CD8-positive, alpha-beta memory T cell (primary cell): ENCODE measurements around the gene ATP6V0C. TPM values are rescaled to one million over a fixed set of nuclear protein-coding genes. Genes with fewer than 3 reads are reported as not detected.
"Not testable (repeated sequence)": the region's sequence is repeated elsewhere in the genome, so short reads cannot be mapped to it uniquely, and the experiment has no call there.

Experiments used
- CTCF ChIA-PET: fragments of 350-600 bp; sonication (Branson Sonifier 250); formaldehyde crosslinking; loops from one replicate; lab custom pipeline; 2021; ENCODE audit warnings: antibody characterized with exemption; lab: Charles Lee
- POLR2A ChIA-PET: fragments of 350-600 bp; sonication (Branson Sonifier 250); formaldehyde crosslinking; loops from one replicate; lab custom pipeline; 2021; ENCODE audit warnings: antibody characterized with exemption; lab: Charles Lee
- DNase-seq, 5 donors: peaks; one replicate each; pipeline versions ENCODE4 v3.0.0 to v3.0.0-alpha.2; 2020 to 2022; ENCODE audit warnings: mixed read lengths in 1 of 5
- H3K27ac ChIP-seq: one replicate; pipeline ENCODE4 v1.7.0; 2013; ENCODE audit warnings: low read depth, mild to moderate bottlenecking, low read length, moderate library complexity
- H3K27me3 ChIP-seq: 2 replicates; pipeline ENCODE4 v1.7.0; 2013; ENCODE audit warnings: low read length, mild to moderate bottlenecking; ENCODE audit not compliant: insufficient read depth, poor library complexity, severe bottlenecking
- H3K36me3 ChIP-seq: 2 replicates; pipeline ENCODE4 v1.7.0; 2013; ENCODE audit warnings: mild to moderate bottlenecking, low read length, moderate library complexity; ENCODE audit not compliant: insufficient read depth
- H3K4me1 ChIP-seq: 2 replicates; pipeline ENCODE4 v1.7.0; 2013; ENCODE audit warnings: mild to moderate bottlenecking, low read length, moderate library complexity; ENCODE audit not compliant: insufficient read depth
- H3K4me3 ChIP-seq: 2 replicates; pipeline ENCODE4 v1.7.0; 2013; ENCODE audit warnings: mild to moderate bottlenecking, low read length
- H3K9me3 ChIP-seq: 2 replicates; pipeline ENCODE4 v1.7.0; 2013; ENCODE audit warnings: mild to moderate bottlenecking, low read length
- H3K27ac Mint-ChIP-seq, 8 donors: one replicate each; pipeline ENCODE4 v1.8.0; 2020 to 2021; ENCODE audit warnings: mixed read lengths in 8 of 8, mild to moderate bottlenecking in 6 of 8, inconsistent platforms in 3 of 8, moderate library complexity in 3 of 8
- H3K27me3 Mint-ChIP-seq, 2 donors: one replicate each; pipeline ENCODE4 v1.8.0; 2020 to 2021; ENCODE audit warnings: mixed read lengths in 2 of 2, mild to moderate bottlenecking in 1 of 2, moderate library complexity in 1 of 2
- H3K36me3 Mint-ChIP-seq, 3 donors: one replicate each; pipeline ENCODE4 v1.8.0; 2020 to 2021; ENCODE audit warnings: mixed read lengths in 3 of 3, inconsistent platforms in 1 of 3, mild to moderate bottlenecking in 1 of 3
- H3K4me1 Mint-ChIP-seq, 3 donors: one replicate each; pipeline ENCODE4 v1.8.0; 2020 to 2021; ENCODE audit warnings: mixed read lengths in 3 of 3, inconsistent platforms in 1 of 3, mild to moderate bottlenecking in 1 of 3
- H3K4me3 Mint-ChIP-seq, 7 donors: one replicate each; pipeline ENCODE4 v1.8.0; 2020 to 2021; ENCODE audit warnings: mixed read lengths in 7 of 7, mild to moderate bottlenecking in 6 of 7, moderate library complexity in 4 of 7, inconsistent platforms in 2 of 7
- H3K9me3 Mint-ChIP-seq, 5 donors: one replicate each; pipeline ENCODE4 v1.8.0; 2020 to 2022; ENCODE audit warnings: mixed read lengths in 5 of 5, mild to moderate bottlenecking in 3 of 5, moderate library complexity in 2 of 5, inconsistent platforms in 1 of 5
- polyA plus RNA-seq: library from polyadenylated mRNA; unstranded; fragments of 300-500 nt; fragmentation: Illumina TruSeq; gene quantifications from one replicate; pipeline ENCODE4 v1.2.3, GENCODE V29; 2021
- total RNA-seq, 2 experiments: library from RNA; stranded (reverse); gene quantifications; one replicate each; pipeline ENCODE4 v1.2.3, GENCODE V29; 2021

ATP6V0C gene
- total and polyA plus RNA-seq, 3 experiments from 2014 or later: 101 to 157 (median 154) TPM

DNA sequence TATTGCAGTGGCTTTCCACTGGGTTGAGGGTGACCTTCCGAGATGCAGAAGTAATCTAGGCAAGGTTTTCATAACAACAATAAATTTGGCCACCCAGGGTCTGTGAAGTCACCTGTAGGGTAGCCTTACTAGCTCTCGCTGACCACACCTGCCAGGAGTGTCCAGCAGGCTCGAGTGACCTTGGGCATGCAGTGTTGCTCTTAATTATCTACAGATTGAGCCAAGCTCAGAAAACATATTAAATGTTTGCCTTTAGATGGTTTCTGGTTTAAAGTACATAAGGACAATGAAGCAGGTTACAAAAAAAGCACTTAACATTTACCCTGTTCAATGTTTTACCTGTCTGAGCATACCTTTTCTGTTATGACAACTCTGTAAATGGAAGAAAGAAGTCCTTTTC is 37.0 kb upstream of the ATP6V0C start:
- Mint-ChIP-seq H3K9me3 (no peaks in the 10 kb centered on the region), H3K27ac (peak overlapping the region in 4 of 8 donors; percentile 9 to 68 (median 39)), H3K36me3 (peaks cover 0 to 2% (median 0%) of the 10 kb centered on the region in 3 donors), H3K4me3 (peak overlapping the region; percentile 58 to 84 (median 75)), H3K27me3 (peaks cover 6 to 7% of the 10 kb centered on the region in 2 donors), H3K4me1 (peaks cover 20 to 22% (median 22%) of the 10 kb centered on the region in 3 donors)
- Histone ChIP-seq H3K27ac (no peak overlapping the region), H3K4me3 (no peak overlapping the region), H3K36me3 (no peaks in the 10 kb centered on the region), H3K4me1 (peaks cover 14% of the 10 kb centered on the region), H3K9me3 (no peaks in the 10 kb centered on the region), H3K27me3 (peaks cover 17% of the 10 kb centered on the region)
- POLR2A ChIA-PET: no interaction called here
- no peak for DNase-seq
- CTCF ChIA-PET: no interaction called here

DNA sequence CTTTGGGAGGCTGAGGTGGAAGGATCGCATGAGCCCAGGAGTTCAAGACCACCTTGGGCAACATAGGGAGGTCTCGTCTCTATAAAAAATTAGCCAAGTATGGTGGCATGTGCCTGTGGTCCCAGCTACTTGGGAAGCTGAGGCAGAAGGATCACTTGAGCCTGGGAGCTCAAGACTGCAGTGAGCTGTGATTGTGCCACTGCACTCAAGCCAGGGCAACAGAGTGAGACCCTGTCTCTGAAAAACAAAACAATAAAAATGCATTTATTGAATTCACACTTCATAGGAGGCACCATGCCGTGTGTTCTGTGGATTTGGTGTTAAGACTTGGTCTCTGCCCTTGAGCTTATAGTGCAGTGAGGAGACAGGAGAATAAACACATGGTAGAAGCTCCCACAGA is 36.4 kb upstream of the ATP6V0C start:
- Mint-ChIP-seq H3K27ac (peak overlapping the region in 3 of 8 donors; percentile 7 to 83 (median 38)), H3K4me1 (peaks cover 20 to 24% (median 22%) of the 10 kb centered on the region in 3 donors), H3K36me3 (peaks cover 0 to 2% (median 0%) of the 10 kb centered on the region in 3 donors), H3K9me3 (no peaks in the 10 kb centered on the region), H3K27me3 (peaks cover 6 to 7% of the 10 kb centered on the region in 2 donors), H3K4me3 (peak overlapping the region in 3 of 7 donors; percentile 56 to 75 (median 72))
- Histone ChIP-seq H3K9me3 (no peaks in the 10 kb centered on the region), H3K27me3 (peaks cover 12% of the 10 kb centered on the region), H3K4me3 (no peak overlapping the region), H3K36me3 (no peaks in the 10 kb centered on the region), H3K4me1 (peaks cover 14% of the 10 kb centered on the region), H3K27ac (no peak overlapping the region)
- CTCF ChIA-PET: no interaction called here
- no peak for DNase-seq
- POLR2A ChIA-PET: no interaction called here

DNA sequence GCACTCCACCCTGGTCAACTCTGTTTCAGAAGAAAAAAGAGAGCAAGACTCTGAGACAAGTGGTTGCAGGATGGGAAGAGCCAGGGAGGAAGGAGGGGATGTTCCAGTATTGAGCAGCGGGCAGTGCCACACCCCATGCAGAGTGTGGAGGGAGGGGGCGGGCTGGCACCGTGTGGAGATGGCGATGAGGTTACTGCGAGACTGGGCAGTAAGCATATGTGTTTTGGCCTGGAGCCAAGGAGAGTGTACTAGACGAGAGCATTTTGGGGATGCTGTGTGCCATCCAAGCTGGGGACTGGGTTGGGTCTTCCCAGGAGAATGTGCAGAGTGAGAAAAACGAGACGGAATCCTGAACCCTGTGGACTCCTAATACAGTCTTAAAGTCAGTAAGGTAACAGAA is 35.5 kb upstream of the ATP6V0C start:
- H3K36me3 Mint-ChIP-seq: peaks cover 0 to 2% (median 0%) of the 10 kb centered on the region in 3 donors
- no peak overlapping the region for H3K4me3 Mint-ChIP-seq
- H3K27ac ChIP-seq: no peak overlapping the region
- H3K27me3 Mint-ChIP-seq: peaks cover under 1 to 2% of the 10 kb centered on the region in 2 donors
- no peak for DNase-seq
- peaks cover 15 to 20% (median 19%) of the 10 kb centered on the region in 3 donors for H3K4me1 Mint-ChIP-seq
- CTCF ChIA-PET: no interaction called here
- peaks cover 2% of the 10 kb centered on the region for H3K27me3 ChIP-seq
- H3K4me1 ChIP-seq: peaks cover 10% of the 10 kb centered on the region
- POLR2A ChIA-PET: interaction anchor here (0.5 kb wide), 1 partner anchor 13 kb away, joined by 3 read pairs; no protein-coding TSS in a partner anchor
- H3K9me3 Mint-ChIP-seq: no peaks in the 10 kb centered on the region
- no peaks in the 10 kb centered on the region for H3K36me3 ChIP-seq
- no peaks in the 10 kb centered on the region for H3K9me3 ChIP-seq
- no peak overlapping the region for H3K27ac Mint-ChIP-seq
- no peak overlapping the region for H3K4me3 ChIP-seq

DNA sequence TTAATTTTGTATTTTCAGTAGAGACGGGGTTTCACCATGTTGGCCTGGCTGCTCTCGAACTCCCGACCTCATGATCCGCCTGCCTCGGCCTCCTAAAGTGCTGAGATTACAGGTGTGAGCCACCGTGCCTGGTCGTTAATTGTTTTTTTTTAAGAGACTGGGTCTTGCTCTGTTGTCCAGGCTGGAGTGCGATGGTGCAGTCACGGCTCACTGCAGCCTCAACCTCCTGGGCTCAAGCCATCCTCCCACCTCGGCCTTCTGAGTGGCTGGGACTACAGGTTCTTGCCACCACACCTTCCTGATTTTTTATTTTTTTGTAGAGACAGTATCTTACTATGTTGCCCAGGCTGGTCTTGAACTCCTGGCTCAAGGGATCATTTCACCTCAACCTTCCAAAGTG is 33.8 kb upstream of the ATP6V0C start:
- Mint-ChIP-seq H3K4me1 (peaks cover 17 to 22% (median 19%) of the 10 kb centered on the region in 3 donors), H3K27ac (peak overlapping the region in 1 of 8 donors; percentile 24), H3K4me3 (peak overlapping the region in 1 of 7 donors; percentile 22)
- CTCF ChIA-PET, DNase-seq, H3K9me3 Mint-ChIP-seq, POLR2A ChIA-PET, H3K9me3 ChIP-seq, H3K36me3 ChIP-seq, H3K36me3 Mint-ChIP-seq, H3K27me3 ChIP-seq, H3K4me1 ChIP-seq, H3K4me3 ChIP-seq, H3K27ac ChIP-seq, H3K27me3 Mint-ChIP-seq: not testable (repeated sequence)

DNA sequence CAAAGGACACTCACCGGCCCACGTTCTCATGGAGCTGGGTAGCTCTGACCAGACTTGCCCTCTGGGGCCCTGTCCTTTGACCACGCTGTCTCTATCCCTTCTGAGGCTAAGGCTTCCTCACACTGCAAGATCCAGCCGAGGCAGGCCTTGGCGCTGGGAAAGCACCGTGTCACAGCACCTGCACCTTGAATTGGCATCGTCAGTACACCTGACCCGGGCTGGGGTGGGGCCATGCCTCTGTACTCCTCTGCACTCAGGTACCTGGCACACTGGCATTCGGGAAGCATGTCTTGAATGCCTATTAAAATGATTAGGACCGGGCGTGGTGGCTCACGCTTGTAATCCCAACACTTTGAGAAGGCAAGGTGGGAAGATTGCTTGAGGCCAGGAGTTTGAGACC is 32.8 kb upstream of the ATP6V0C start:
- H3K36me3 Mint-ChIP-seq: peaks cover 0 to 2% (median 0%) of the 10 kb centered on the region in 3 donors
- H3K4me1 Mint-ChIP-seq: peaks cover 17 to 24% (median 18%) of the 10 kb centered on the region in 3 donors
- peaks cover 4% of the 10 kb centered on the region for H3K4me1 ChIP-seq
- no peaks in the 10 kb centered on the region for H3K27me3 ChIP-seq
- no peak for DNase-seq
- no peaks in the 10 kb centered on the region for H3K36me3 ChIP-seq
- H3K27ac Mint-ChIP-seq: no peak overlapping the region
- CTCF ChIA-PET: no interaction called here
- H3K9me3 ChIP-seq: no peaks in the 10 kb centered on the region
- peak overlapping the region in 1 of 7 donors; percentile 22 for H3K4me3 Mint-ChIP-seq
- no peaks in the 10 kb centered on the region for H3K27me3 Mint-ChIP-seq
- no peak overlapping the region for H3K4me3 ChIP-seq
- no peaks in the 10 kb centered on the region for H3K9me3 Mint-ChIP-seq
- POLR2A ChIA-PET: no interaction called here
- no peak overlapping the region for H3K27ac ChIP-seq

DNA sequence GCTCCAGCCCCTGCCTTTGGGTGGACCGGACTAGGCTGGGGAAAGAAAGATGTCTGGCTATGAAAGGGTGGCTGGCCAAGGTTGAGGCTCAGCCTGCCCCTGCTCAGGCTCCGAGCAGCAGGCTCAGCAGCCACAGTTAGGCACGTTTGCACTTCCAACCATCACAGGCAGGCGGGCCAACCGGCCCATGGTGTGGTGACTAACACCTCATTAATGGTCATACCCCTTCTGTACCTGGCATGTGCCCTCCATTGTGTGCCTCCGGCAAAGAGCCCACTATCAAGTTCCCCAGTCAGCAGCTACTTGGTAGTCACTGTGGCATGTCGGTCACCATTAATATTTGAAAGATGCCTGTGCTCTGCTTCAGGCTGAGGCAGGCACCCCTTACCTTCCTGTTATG is 32.1 kb upstream of the ATP6V0C start:
- H3K4me1 ChIP-seq: peaks cover 4% of the 10 kb centered on the region
- ChIA-PET POLR2A (no interaction called here), CTCF (no interaction called here)
- no peaks in the 10 kb centered on the region for H3K9me3 ChIP-seq
- Mint-ChIP-seq H3K4me3 (no peak overlapping the region), H3K27ac (no peak overlapping the region), H3K27me3 (no peaks in the 10 kb centered on the region), H3K4me1 (peaks cover 11 to 23% (median 13%) of the 10 kb centered on the region in 3 donors), H3K36me3 (peaks cover 0 to 2% (median 0%) of the 10 kb centered on the region in 3 donors), H3K9me3 (no peaks in the 10 kb centered on the region)
- no peaks in the 10 kb centered on the region for H3K36me3 ChIP-seq
- H3K27me3 ChIP-seq: no peaks in the 10 kb centered on the region
- H3K27ac ChIP-seq: no peak overlapping the region
- DNase-seq: no peak
- no peak overlapping the region for H3K4me3 ChIP-seq

DNA sequence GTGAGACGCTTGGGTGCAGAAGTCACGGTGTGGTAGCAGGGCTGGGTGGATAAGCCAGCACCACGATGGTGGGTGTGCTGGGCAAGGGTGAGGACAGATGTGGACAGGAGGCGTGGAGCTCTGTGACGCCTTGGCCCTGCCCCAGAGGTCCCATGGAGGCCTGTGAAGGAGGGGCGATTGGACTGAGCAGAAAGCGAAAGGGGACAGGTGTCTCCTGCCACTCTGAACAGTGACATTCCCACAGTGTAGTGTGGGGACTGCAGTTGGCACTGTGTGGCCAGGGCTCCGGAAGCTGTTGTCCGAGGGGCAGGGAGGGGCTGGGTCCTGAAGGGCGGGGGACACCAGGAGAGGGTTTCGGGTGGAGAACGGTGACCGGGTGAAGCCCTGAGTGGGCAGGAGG is 31.5 kb upstream of the ATP6V0C start:
- DNase-seq: no peak
- no peaks in the 10 kb centered on the region for H3K27me3 ChIP-seq
- H3K9me3 ChIP-seq: no peaks in the 10 kb centered on the region
- Mint-ChIP-seq H3K4me3 (no peak overlapping the region), H3K36me3 (peaks cover 0 to 2% (median 0%) of the 10 kb centered on the region in 3 donors), H3K9me3 (no peaks in the 10 kb centered on the region), H3K4me1 (peaks cover 13 to 24% (median 16%) of the 10 kb centered on the region in 3 donors), H3K27ac (peak overlapping the region in 1 of 8 donors; percentile 60), H3K27me3 (no peaks in the 10 kb centered on the region)
- ChIA-PET CTCF (interaction anchor here (1.6 kb wide), 1 partner anchor 19 kb away, joined by 3 read pairs; no protein-coding TSS in a partner anchor), POLR2A (no interaction called here)
- no peaks in the 10 kb centered on the region for H3K36me3 ChIP-seq
- peaks cover 10% of the 10 kb centered on the region for H3K4me1 ChIP-seq
- no peak overlapping the region for H3K4me3 ChIP-seq
- H3K27ac ChIP-seq: no peak overlapping the region

DNA sequence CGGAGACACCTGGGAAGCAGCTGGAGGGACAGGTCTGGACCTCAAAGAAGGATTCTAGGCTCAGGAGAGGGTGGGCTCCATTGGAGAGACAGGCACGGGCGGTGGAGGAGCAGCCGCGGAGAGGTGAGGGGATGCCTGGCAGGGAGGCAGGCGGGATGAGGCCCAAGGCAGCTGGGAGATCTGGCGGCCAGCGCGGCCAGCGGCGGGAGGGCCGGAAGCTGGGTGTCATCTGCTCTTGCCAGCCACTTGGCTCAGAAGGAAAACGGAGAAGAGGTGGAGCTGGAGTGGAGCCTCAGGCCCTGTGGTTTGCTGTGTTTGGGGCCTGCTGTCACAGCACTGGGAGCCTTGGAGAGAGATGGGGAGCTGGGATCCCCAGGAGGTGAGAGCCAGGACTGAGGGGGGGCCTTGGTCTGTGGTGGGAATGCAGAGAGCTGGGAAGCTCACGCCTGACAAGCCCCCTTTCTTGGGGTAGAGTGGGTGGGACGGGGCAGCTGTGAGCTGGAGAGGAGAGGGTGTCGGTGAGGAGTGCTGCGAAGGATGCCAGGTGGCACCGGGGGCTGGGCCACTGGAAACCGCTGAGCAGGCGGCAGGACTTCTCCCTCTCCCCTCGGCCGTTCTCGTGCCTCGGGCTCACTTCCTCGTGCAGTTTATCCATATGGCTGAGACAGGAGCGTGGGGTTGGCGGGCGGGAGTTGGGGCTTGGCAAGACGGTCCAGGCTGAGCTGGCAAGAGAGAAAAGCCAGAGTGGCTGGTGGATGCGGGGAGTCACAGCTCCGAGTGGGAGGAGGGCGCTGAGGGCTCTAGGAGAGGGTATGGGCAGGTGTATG is 30.8 kb upstream of the ATP6V0C start:
- Histone ChIP-seq H3K27me3 (no peaks in the 10 kb centered on the region), H3K4me3 (no peak overlapping the region), H3K36me3 (no peaks in the 10 kb centered on the region), H3K9me3 (no peaks in the 10 kb centered on the region), H3K4me1 (peaks cover 14% of the 10 kb centered on the region), H3K27ac (no peak overlapping the region)
- Mint-ChIP-seq H3K27me3 (no peaks in the 10 kb centered on the region), H3K27ac (peak overlapping the region in 5 of 8 donors; percentile 4 to 61 (median 60)), H3K9me3 (no peaks in the 10 kb centered on the region), H3K36me3 (peaks cover 0 to 2% (median 0%) of the 10 kb centered on the region in 3 donors), H3K4me1 (peaks cover 13 to 28% (median 16%) of the 10 kb centered on the region in 3 donors), H3K4me3 (peak overlapping the region in 1 of 7 donors; percentile 29)
- no peak for DNase-seq
- ChIA-PET POLR2A (no interaction called here), CTCF (interaction anchor here (1.6 kb wide), 1 partner anchor 18 kb away, joined by 3 read pairs; no protein-coding TSS in a partner anchor)
